Trophoblast cell (in vitro differentiated cells and primary cell): ENCODE measurements around the gene WDR7.

Experiments used
- DNase-seq, 2 donors: peaks; one replicate each; pipeline ENCODE4 v3.0.0-alpha.2; 2016
- H2AFZ ChIP-seq: 2 replicates; pipeline ENCODE4 v1.6.1; 2013; ENCODE audit warnings: low read length, moderate library complexity, mild to moderate bottlenecking; ENCODE audit not compliant: insufficient read depth, poor library complexity
- H2AK5ac ChIP-seq: 2 replicates; pipeline ENCODE4 v1.6.1; 2013; ENCODE audit warnings: mild to moderate bottlenecking, low read length
- H2BK120ac ChIP-seq: 2 replicates; pipeline ENCODE4 v1.6.1; 2013; ENCODE audit warnings: low read length, mild to moderate bottlenecking, moderate library complexity; ENCODE audit not compliant: insufficient read depth, poor library complexity
- H2BK12ac ChIP-seq: 2 replicates; pipeline ENCODE4 v1.6.1; 2013; ENCODE audit warnings: mild to moderate bottlenecking, low read length, moderate library complexity
- H2BK5ac ChIP-seq: 2 replicates; pipeline ENCODE4 v1.6.1; 2013; ENCODE audit warnings: low read length, low read depth, moderate library complexity, mild to moderate bottlenecking; ENCODE audit not compliant: poor library complexity
- H3K14ac ChIP-seq: 2 replicates; pipeline ENCODE4 v1.6.1; 2013; ENCODE audit warnings: mild to moderate bottlenecking, low read length
- H3K18ac ChIP-seq: 2 replicates; pipeline ENCODE4 v1.6.1; 2013; ENCODE audit warnings: mild to moderate bottlenecking, low read length
- H3K23ac ChIP-seq: 2 replicates; pipeline ENCODE4 v1.6.1; 2013; ENCODE audit warnings: low read length
- H3K27ac ChIP-seq: 2 replicates; pipeline ENCODE4 v1.5.1; 2013; ENCODE audit warnings: low read depth, mild to moderate bottlenecking, inconsistent platforms, low read length, moderate library complexity
- H3K27me3 ChIP-seq: 2 replicates; pipeline ENCODE4 v1.6.1; 2013; ENCODE audit warnings: inconsistent platforms, mild to moderate bottlenecking, low read length, moderate library complexity; ENCODE audit not compliant: insufficient read depth
- H3K36me3 ChIP-seq, 2 experiments: 1 replicate in 1 of 2; 2 replicates in 1 of 2; pipeline ENCODE4 v1.6.1; 2013; ENCODE audit warnings: low read length in 2 of 2, mild to moderate bottlenecking in 2 of 2, moderate library complexity in 1 of 2; ENCODE audit not compliant: insufficient read depth in 2 of 2, control insufficient read depth in 1 of 2
- H3K4ac ChIP-seq: 2 replicates; pipeline ENCODE4 v1.6.1; 2013; ENCODE audit warnings: low read depth, mild to moderate bottlenecking, low read length, moderate library complexity
- H3K4me1 ChIP-seq, 2 experiments: 1 replicate in 1 of 2; 2 replicates in 1 of 2; pipeline ENCODE4 v1.6.1; 2013; ENCODE audit warnings: low read length in 2 of 2, mild to moderate bottlenecking in 2 of 2, moderate library complexity in 1 of 2; ENCODE audit not compliant: insufficient read depth in 2 of 2, control insufficient read depth in 1 of 2
- H3K4me2 ChIP-seq: 2 replicates; pipeline ENCODE4 v1.6.1; 2013; ENCODE audit warnings: inconsistent platforms, mild to moderate bottlenecking, low read length, moderate library complexity
- H3K4me3 ChIP-seq: 2 replicates; pipeline ENCODE4 v1.5.1; 2013; ENCODE audit warnings: mild to moderate bottlenecking, low read depth, low read length, inconsistent platforms
- H3K79me1 ChIP-seq: one replicate; pipeline ENCODE4 v1.6.1; 2013; ENCODE audit warnings: low read length
- H3K79me2 ChIP-seq: 2 replicates; pipeline ENCODE4 v1.6.1; 2013; ENCODE audit warnings: low read length, mild to moderate bottlenecking; ENCODE audit not compliant: control insufficient read depth, insufficient read depth, poor library complexity
- H3K9ac ChIP-seq: 2 replicates; pipeline ENCODE4 v1.6.1; 2013; ENCODE audit warnings: mild to moderate bottlenecking, low read length
- H3K9me3 ChIP-seq: 2 replicates; pipeline ENCODE4 v1.6.1; 2013; ENCODE audit warnings: low read depth, mild to moderate bottlenecking, control low read depth, inconsistent platforms, low read length; ENCODE audit not compliant: insufficient read depth
- H4K12ac ChIP-seq: 2 replicates; pipeline ENCODE4 v1.6.1; 2013; ENCODE audit warnings: low read depth, mild to moderate bottlenecking, low read length, moderate library complexity
- H4K8ac ChIP-seq: 2 replicates; pipeline ENCODE4 v1.6.1; 2013; ENCODE audit warnings: low read depth, mild to moderate bottlenecking, low read length, moderate library complexity
- H4K91ac ChIP-seq: one replicate; pipeline ENCODE4 v1.6.1; 2013; ENCODE audit warnings: low read depth, mild to moderate bottlenecking, low read length, moderate library complexity
- WGBS: extraction: QIAGEN DNeasy Blood & Tissue Kit; methylation state at CpG from one replicate; pipeline ENCODE4 v1.1.7; 2013; ENCODE audit warnings: missing lambda C conversion rate; ENCODE audit not compliant: insufficient read length, insufficient coverage; ENCODE audit errors: extremely low coverage; 5-methylcytosine and 5-hydroxymethylcytosine counted together

Gene WDR7

GRCh38 chr18:56873441-56874140 lies 222.4 kb downstream of the WDR7 start:
- no peak overlapping the region for H3K4me2 ChIP-seq
- WGBS, result no CpG with 5 or more reads among the region's 6 CpGs
- no peak overlapping the region for H2AK5ac ChIP-seq
- no peak overlapping the region for H3K14ac ChIP-seq
- H3K23ac ChIP-seq, result no peak overlapping the region
- peaks cover 2 to 3% of the 10 kb centered on the region in 2 experiments for H3K4me1 ChIP-seq
- H2BK5ac ChIP-seq, result no peak overlapping the region
- no peak overlapping the region for H2AFZ ChIP-seq
- H3K4ac ChIP-seq, result no peak overlapping the region
- H2BK12ac ChIP-seq, result no peak overlapping the region
- no peaks in the 10 kb centered on the region for H3K79me2 ChIP-seq
- no peak overlapping the region for H3K4me3 ChIP-seq
- H2BK120ac ChIP-seq, result no peak overlapping the region
- H3K9ac ChIP-seq, result no peak overlapping the region
- DNase-seq, result no peak
- H4K8ac ChIP-seq, result no peak overlapping the region
- no peak overlapping the region for H3K18ac ChIP-seq
- no peaks in the 10 kb centered on the region for H3K9me3 ChIP-seq
- no peaks in the 10 kb centered on the region for H3K79me1 ChIP-seq
- no peak overlapping the region for H4K91ac ChIP-seq
- no peaks in the 10 kb centered on the region for H3K36me3 ChIP-seq
- H3K27me3 ChIP-seq, result no peaks in the 10 kb centered on the region
- H3K27ac ChIP-seq, result no peak overlapping the region
- no peak overlapping the region for H4K12ac ChIP-seq

GRCh38 chr18:56878711-56879110 lies 227.6 kb downstream of the WDR7 start:
- H2BK120ac ChIP-seq, result no peak overlapping the region
- DNase-seq, result no peak
- no peaks in the 10 kb centered on the region for H3K79me2 ChIP-seq
- H2AFZ ChIP-seq, result no peak overlapping the region
- no peak overlapping the region for H3K23ac ChIP-seq
- H3K4me3 ChIP-seq, result no peak overlapping the region
- no peak overlapping the region for H4K91ac ChIP-seq
- no peaks in the 10 kb centered on the region for H3K9me3 ChIP-seq
- H3K4me2 ChIP-seq, result no peak overlapping the region
- no peak overlapping the region for H3K4ac ChIP-seq
- no peak overlapping the region for H3K18ac ChIP-seq
- WGBS, result no CpG with 5 or more reads among the region's 4 CpGs
- H4K8ac ChIP-seq, result no peak overlapping the region
- H2BK5ac ChIP-seq, result no peak overlapping the region
- H4K12ac ChIP-seq, result no peak overlapping the region
- no peak overlapping the region for H3K14ac ChIP-seq
- H3K36me3 ChIP-seq, result no peaks in the 10 kb centered on the region
- H3K27me3 ChIP-seq, result no peaks in the 10 kb centered on the region
- H2BK12ac ChIP-seq, result no peak overlapping the region
- H3K4me1 ChIP-seq, result no peaks in the 10 kb centered on the region
- no peak overlapping the region for H3K27ac ChIP-seq
- no peak overlapping the region for H2AK5ac ChIP-seq
- no peak overlapping the region for H3K9ac ChIP-seq
- no peaks in the 10 kb centered on the region for H3K79me1 ChIP-seq

GRCh38 chr18:56884511-56884910 lies 233.4 kb downstream of the WDR7 start:
- no CpG with 5 or more reads among the region's 1 CpG for WGBS
- Histone ChIP-seq H3K27me3 (no peaks in the 10 kb centered on the region), H2BK120ac (no peak overlapping the region)

GRCh38 chr18:56888978-56889377 lies 237.8 kb downstream of the WDR7 start:
- Histone ChIP-seq H3K27me3 (no peaks in the 10 kb centered on the region), H3K9ac (no peak overlapping the region), H3K79me1 (peaks cover 2% of the 10 kb centered on the region), H3K79me2 (no peaks in the 10 kb centered on the region), H3K9me3 (no peaks in the 10 kb centered on the region), H3K14ac (no peak overlapping the region), H2AFZ (no peak overlapping the region), H3K4me1 (no peaks in the 10 kb centered on the region), H3K4me2 (no peak overlapping the region), H2AK5ac (no peak overlapping the region), H4K8ac (no peak overlapping the region), H2BK120ac (no peak overlapping the region), H3K36me3 (no peaks in the 10 kb centered on the region), H3K4ac (no peak overlapping the region), H3K18ac (no peak overlapping the region), H2BK12ac (peak overlapping the region; percentile 32), H3K23ac (no peak overlapping the region), H3K27ac (no peak overlapping the region), H4K12ac (no peak overlapping the region), H4K91ac (peak overlapping the region; percentile 1), H2BK5ac (no peak overlapping the region), H3K4me3 (no peak overlapping the region)
- no CpG with 5 or more reads among the region's 1 CpG for WGBS
- DNase-seq, result peak in 1 of 2 donors; percentile 3

More at GRCh38 chr18:56884511-56884910, 233.4 kb downstream of the WDR7 start:
- peaks cover 2% of the 10 kb centered on the region for H3K79me1 ChIP-seq
- H3K4ac ChIP-seq, result no peak overlapping the region
- H2AK5ac ChIP-seq, result no peak overlapping the region
- no peak for DNase-seq
- H3K4me3 ChIP-seq, result no peak overlapping the region
- H3K4me1 ChIP-seq, result no peaks in the 10 kb centered on the region
- H3K9ac ChIP-seq, result no peak overlapping the region
- H3K9me3 ChIP-seq, result no peaks in the 10 kb centered on the region
- no peak overlapping the region for H2BK12ac ChIP-seq
- H3K23ac ChIP-seq, result no peak overlapping the region
- no peaks in the 10 kb centered on the region for H3K36me3 ChIP-seq
- no peak overlapping the region for H3K27ac ChIP-seq
- no peak overlapping the region for H4K8ac ChIP-seq
- H4K91ac ChIP-seq, result no peak overlapping the region
- no peak overlapping the region for H2BK5ac ChIP-seq
- H4K12ac ChIP-seq, result no peak overlapping the region
- no peak overlapping the region for H3K4me2 ChIP-seq
- no peak overlapping the region for H3K18ac ChIP-seq
- H3K14ac ChIP-seq, result no peak overlapping the region
- H3K79me2 ChIP-seq, result no peaks in the 10 kb centered on the region
- no peak overlapping the region for H2AFZ ChIP-seq
